GM23338 (cell line): Measurements from ENCODE around the gene RBM8A. TPM values are rescaled to one million over a fixed set of nuclear protein-coding genes. Genes with fewer than 3 reads are reported as not detected.
"Not testable (repeated sequence)": the region's sequence is repeated elsewhere in the genome, so short reads cannot be mapped to it uniquely, and the experiment has no call there.

Experiments used
- ATAC-seq: fragments of 200-7000 bp; cut with Tn5 transposase; 3 replicates; pipeline ENCODE4 v1.9.1; 2020
- DNase-seq: peaks from one replicate; pipeline ENCODE4 v3.0.0-alpha.2; 2015; ENCODE audit warnings: low spot score
- H2AFZ ChIP-seq: fragments of 200-600 bp; sonication (generic); 2 replicates; pipeline ENCODE4 v1.8.0; 2016; ENCODE audit warnings: antibody characterized with exemption, mild to moderate bottlenecking, moderate library complexity
- H3F3A ChIP-seq: fragments of 200-600 bp; sonication (generic); replicated peaks from 2 replicates; pipeline ENCODE4 v1.8.0; 2017; ENCODE audit warnings: antibody characterized with exemption, mixed run types, low read depth
- H3K27ac ChIP-seq: fragments of 200-600 bp; sonication (generic); 2 replicates; pipeline ENCODE4 v1.6.1; 2016; ENCODE audit warnings: low read depth
- H3K27me3 ChIP-seq: fragments of 200-600 bp; sonication (generic); 2 replicates; pipeline ENCODE4 v1.8.0; 2016; ENCODE audit warnings: mild to moderate bottlenecking, mixed run types, moderate library complexity; ENCODE audit not compliant: insufficient read depth
- H3K36me3 ChIP-seq: fragments of 200-600 bp; sonication (generic); 2 replicates; pipeline ENCODE4 v1.8.0; 2016; ENCODE audit warnings: mild to moderate bottlenecking; ENCODE audit not compliant: insufficient read depth
- H3K4me1 ChIP-seq: fragments of 200-600 bp; sonication (generic); 2 replicates; pipeline ENCODE4 v1.8.0; 2016; ENCODE audit warnings: mild to moderate bottlenecking, moderate library complexity; ENCODE audit not compliant: insufficient read depth
- H3K4me2 ChIP-seq: fragments of 200-600 bp; sonication (generic); 2 replicates; pipeline ENCODE4 v1.7.1; 2017; ENCODE audit warnings: mixed run types
- H3K4me3 ChIP-seq: fragments of 200-600 bp; sonication (generic); 2 replicates; pipeline ENCODE4 v1.6.1; 2016; ENCODE audit warnings: mixed run types
- H3K79me2 ChIP-seq: fragments of 200-600 bp; sonication (generic); replicated peaks from 2 replicates; pipeline ENCODE4 v1.8.0; 2017; ENCODE audit warnings: mild to moderate bottlenecking; ENCODE audit not compliant: insufficient read depth
- H3K9me2 ChIP-seq: fragments of 200-600 bp; sonication (generic); 2 replicates; pipeline ENCODE4 v1.8.0; 2017; ENCODE audit not compliant: insufficient read depth
- H4K20me1 ChIP-seq: fragments of 200-600 bp; sonication (generic); replicated peaks from 2 replicates; pipeline ENCODE4 v1.8.0; 2017; ENCODE audit warnings: mild to moderate bottlenecking; ENCODE audit not compliant: insufficient read depth
- H3K27ac Mint-ChIP-seq: 2 replicates; pipeline ENCODE4 v1.8.0; 2020; ENCODE audit warnings: inconsistent platforms, mild to moderate bottlenecking, moderate library complexity, mixed read lengths
- H3K27me3 Mint-ChIP-seq: 3 replicates; pipeline ENCODE4 v1.8.0; 2022; ENCODE audit warnings: low read depth, mild to moderate bottlenecking, moderate library complexity, mixed read lengths, inconsistent platforms; ENCODE audit not compliant: insufficient read depth, poor library complexity
- H3K36me3 Mint-ChIP-seq: 3 replicates; pipeline ENCODE4 v1.8.0; 2021; ENCODE audit warnings: low read depth, mild to moderate bottlenecking, inconsistent platforms, moderate library complexity, mixed read lengths
- H3K4me1 Mint-ChIP-seq: 3 replicates; pipeline ENCODE4 v1.8.0; 2020; ENCODE audit warnings: mild to moderate bottlenecking, inconsistent platforms, mixed read lengths
- H3K4me3 Mint-ChIP-seq: 3 replicates; pipeline ENCODE4 v1.8.0; 2021; ENCODE audit warnings: moderate library complexity, mild to moderate bottlenecking, inconsistent platforms, mixed read lengths
- H3K9me3 Mint-ChIP-seq: 3 replicates; pipeline ENCODE4 v1.8.0; 2020; ENCODE audit warnings: moderate library complexity, mild to moderate bottlenecking, inconsistent platforms, mixed read lengths
- CREB1 ChIP-seq: fragments of 250-450 bp; sonication (Bioruptor Pico); IDR thresholded peaks from 2 replicates; pipeline ENCODE4 v1.5.0; 2020; ENCODE audit warnings: low read depth, mild to moderate bottlenecking, moderate library complexity
- EZH2 ChIP-seq: fragments of 200-600 bp; sonication (generic); IDR thresholded peaks from one replicate; pipeline ENCODE4 v1.8.0; 2017; ENCODE audit warnings: antibody characterized with exemption, mild to moderate bottlenecking, low read depth; ENCODE audit not compliant: unreplicated experiment
- EZH2phosphoT487 ChIP-seq: fragments of 200-600 bp; sonication (generic); IDR thresholded peaks from one replicate; pipeline ENCODE4 v1.8.1; 2018; ENCODE audit warnings: antibody characterized with exemption; ENCODE audit not compliant: unreplicated experiment
- NANOG ChIP-seq: IDR thresholded peaks from 2 replicates; pipeline ENCODE4 v1.6.1; 2016; ENCODE audit warnings: antibody characterized with exemption, borderline replicate concordance
- POLR2AphosphoS5 ChIP-seq: IDR thresholded peaks from 2 replicates; pipeline ENCODE4 v1.6.1; 2016; ENCODE audit warnings: antibody characterized with exemption, low read depth
- STAT1 ChIP-seq: IDR thresholded peaks from one replicate; pipeline ENCODE4 v1.6.1; 2016; ENCODE audit warnings: antibody characterized with exemption; ENCODE audit not compliant: unreplicated experiment
- polyA plus RNA-seq: library from polyadenylated mRNA; unstranded; fragments of >200 nt; fragmentation: Nextera tagmentation; extraction: Ambion mirVana; gene quantifications from 2 replicates; pipeline ENCODE4 v1.2.1, GENCODE V29; 2016
- total RNA-seq: library from RNA; depleted of rRNA; stranded (reverse); fragments of >200 nt; shearing (Covaris generic); gene quantifications from 2 replicates; pipeline ENCODE4 v1.2.3, GENCODE V29; 2014
- TF ChIP-seq, protein P1 (sequence below): IDR thresholded peaks from one replicate; pipeline ENCODE4 v1.6.1; 2018; ENCODE audit warnings: antibody characterized with exemption; ENCODE audit not compliant: unreplicated experiment
- TF ChIP-seq, protein P2 (sequence below), 2 experiments: fragments of 200-600 bp in 1 of 2; sonication (generic) in 1 of 2; conservative IDR thresholded peaks; 2 replicates each; pipeline versions ENCODE4 v1.5.1 to v1.6.1; 2016 to 2017; ENCODE audit warnings: antibody characterized with exemption in 2 of 2, low read depth in 2 of 2, mild to moderate bottlenecking in 2 of 2, moderate library complexity in 1 of 2
- TF ChIP-seq, protein P3 (sequence below): fragments of 250-450 bp; sonication (Bioruptor Pico); IDR thresholded peaks from 2 replicates; pipeline ENCODE4 v1.5.0; 2020; ENCODE audit warnings: mild to moderate bottlenecking, moderate library complexity

RBM8A gene
- total and polyA plus RNA-seq, 2 experiments from 2014 or later: 170 to 312 TPM

DNA sequence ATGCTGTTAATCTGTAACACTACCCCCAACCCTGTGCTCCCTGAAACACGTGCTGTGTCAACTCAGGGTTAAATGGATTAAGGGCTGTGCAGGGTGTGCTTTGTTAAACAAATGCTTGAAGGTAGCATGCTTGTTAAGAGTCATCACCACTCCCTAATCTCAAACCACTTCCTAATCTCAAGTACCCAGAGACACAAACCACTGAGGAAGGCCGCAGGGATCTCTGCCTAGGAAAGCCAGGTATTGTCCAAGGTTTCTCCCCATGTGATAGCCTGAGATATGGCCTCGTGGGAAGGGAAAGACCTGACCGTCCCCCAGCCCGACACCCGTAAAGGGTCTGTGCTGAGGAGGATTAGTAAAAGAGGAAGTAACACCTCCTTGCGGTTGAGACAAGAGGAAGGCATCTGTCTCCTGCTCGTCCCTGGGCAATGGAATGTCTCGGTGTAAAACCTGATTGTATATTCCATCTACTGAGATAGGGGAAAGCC is 5.3 kb upstream of the RBM8A start:
- H3K27me3 ChIP-seq, H3K9me3 Mint-ChIP-seq, H3F3A ChIP-seq, H3K79me2 ChIP-seq, H4K20me1 ChIP-seq, H3K4me3 ChIP-seq, H3K36me3 Mint-ChIP-seq, H3K36me3 ChIP-seq, H3K27me3 Mint-ChIP-seq, H3K9me2 ChIP-seq, ATAC-seq: not testable (repeated sequence)
- Histone ChIP-seq H3K4me1 (peaks cover 28% of the 10 kb centered on the region), H2AFZ (peak overlapping the region; percentile 20; the same call in 1 of the 2 replicates), H3K4me2 (peak overlapping the region; percentile 17), H3K27ac (peak overlapping the region; percentile 42; the same call in 1 of the 2 replicates)
- H3K4me1 Mint-ChIP-seq: peaks cover 25% of the 10 kb centered on the region
- H3K27ac Mint-ChIP-seq: peak overlapping the region; percentile 72; the same call in 1 of the 2 replicates
- peak; percentile 33; the same call in 1 of the 2 replicates for TF ChIP-seq CREB1 (CRISPR knock-in tag)
- 0 out of 3 replicates have a peak overlapping the region, but pooled peaks have one; percentile 23 for H3K4me3 Mint-ChIP-seq
- peak; percentile 21 for DNase-seq

DNA sequence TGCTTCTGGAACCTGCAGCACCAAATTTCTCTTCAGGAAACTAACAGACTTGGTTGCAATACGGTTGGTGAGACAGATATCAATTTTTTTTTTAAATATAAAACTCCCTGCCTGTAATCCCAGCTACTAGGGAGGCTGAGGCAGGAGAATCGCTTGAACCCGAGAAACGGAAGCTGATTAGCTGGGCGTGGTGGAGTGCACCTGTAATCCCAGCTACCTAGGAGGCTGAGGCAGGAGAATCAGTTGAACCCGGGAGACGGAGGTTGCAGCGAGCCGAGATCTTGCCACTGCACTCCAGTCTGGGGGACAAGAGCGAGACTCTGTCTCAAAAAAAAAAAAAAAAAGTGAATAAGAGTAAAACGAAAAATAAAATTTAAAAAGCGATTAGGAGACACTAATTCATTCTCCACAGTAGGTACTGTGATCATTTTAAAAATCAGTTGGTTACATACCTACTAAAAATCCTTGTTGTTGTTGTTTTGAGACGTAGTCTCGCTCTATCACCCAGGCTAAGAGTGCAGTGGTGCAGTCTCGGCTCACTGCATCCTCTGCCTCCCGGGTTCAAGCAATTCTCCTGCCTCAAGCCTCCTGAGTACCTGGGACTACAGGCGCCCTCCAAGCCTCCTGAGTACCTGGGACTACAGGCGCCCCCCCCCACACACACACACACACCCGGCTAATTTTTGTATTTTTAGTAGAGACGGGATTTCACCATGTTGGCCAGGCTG is 796 bp upstream of the RBM8A start:
- Histone ChIP-seq H3K36me3 (peaks cover 13% of the 10 kb centered on the region), H2AFZ (no peak overlapping the region), H3K27me3 (no peaks in the 10 kb centered on the region), H3K27ac (peak overlapping the region; percentile 90), H4K20me1 (no peaks in the 10 kb centered on the region), H3K4me3 (peak overlapping the region; percentile 63), H3F3A (peaks cover 12% of the 10 kb centered on the region; the same call in 1 of the 2 replicates), H3K79me2 (peaks cover 12% of the 10 kb centered on the region), H3K4me2 (peak overlapping the region; percentile 79), H3K9me2 (no peaks in the 10 kb centered on the region), H3K4me1 (peaks cover 18% of the 10 kb centered on the region)
- ATAC-seq: no peak
- peaks cover 23% of the 10 kb centered on the region for H3K4me1 Mint-ChIP-seq
- no peak overlapping the region; the same call in 1 of the 3 replicates for H3K4me3 Mint-ChIP-seq
- peak overlapping the region; percentile 86 for H3K27ac Mint-ChIP-seq
- peaks cover 4% of the 10 kb centered on the region for H3K27me3 Mint-ChIP-seq
- H3K36me3 Mint-ChIP-seq: peaks cover 7% of the 10 kb centered on the region
- no peaks in the 10 kb centered on the region for H3K9me3 Mint-ChIP-seq
- DNase-seq: no peak
- no peak for TF ChIP-seq EZH2
- no peak for TF ChIP-seq STAT1
- TF ChIP-seq NANOG: no peak
- TF ChIP-seq, protein P1, sequence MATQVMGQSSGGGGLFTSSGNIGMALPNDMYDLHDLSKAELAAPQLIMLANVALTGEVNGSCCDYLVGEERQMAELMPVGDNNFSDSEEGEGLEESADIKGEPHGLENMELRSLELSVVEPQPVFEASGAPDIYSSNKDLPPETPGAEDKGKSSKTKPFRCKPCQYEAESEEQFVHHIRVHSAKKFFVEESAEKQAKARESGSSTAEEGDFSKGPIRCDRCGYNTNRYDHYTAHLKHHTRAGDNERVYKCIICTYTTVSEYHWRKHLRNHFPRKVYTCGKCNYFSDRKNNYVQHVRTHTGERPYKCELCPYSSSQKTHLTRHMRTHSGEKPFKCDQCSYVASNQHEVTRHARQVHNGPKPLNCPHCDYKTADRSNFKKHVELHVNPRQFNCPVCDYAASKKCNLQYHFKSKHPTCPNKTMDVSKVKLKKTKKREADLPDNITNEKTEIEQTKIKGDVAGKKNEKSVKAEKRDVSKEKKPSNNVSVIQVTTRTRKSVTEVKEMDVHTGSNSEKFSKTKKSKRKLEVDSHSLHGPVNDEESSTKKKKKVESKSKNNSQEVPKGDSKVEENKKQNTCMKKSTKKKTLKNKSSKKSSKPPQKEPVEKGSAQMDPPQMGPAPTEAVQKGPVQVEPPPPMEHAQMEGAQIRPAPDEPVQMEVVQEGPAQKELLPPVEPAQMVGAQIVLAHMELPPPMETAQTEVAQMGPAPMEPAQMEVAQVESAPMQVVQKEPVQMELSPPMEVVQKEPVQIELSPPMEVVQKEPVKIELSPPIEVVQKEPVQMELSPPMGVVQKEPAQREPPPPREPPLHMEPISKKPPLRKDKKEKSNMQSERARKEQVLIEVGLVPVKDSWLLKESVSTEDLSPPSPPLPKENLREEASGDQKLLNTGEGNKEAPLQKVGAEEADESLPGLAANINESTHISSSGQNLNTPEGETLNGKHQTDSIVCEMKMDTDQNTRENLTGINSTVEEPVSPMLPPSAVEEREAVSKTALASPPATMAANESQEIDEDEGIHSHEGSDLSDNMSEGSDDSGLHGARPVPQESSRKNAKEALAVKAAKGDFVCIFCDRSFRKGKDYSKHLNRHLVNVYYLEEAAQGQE: no peak
- TF ChIP-seq EZH2phosphoT487: no peak
- TF ChIP-seq POLR2AphosphoS5: no peak
- TF ChIP-seq, protein P2, sequence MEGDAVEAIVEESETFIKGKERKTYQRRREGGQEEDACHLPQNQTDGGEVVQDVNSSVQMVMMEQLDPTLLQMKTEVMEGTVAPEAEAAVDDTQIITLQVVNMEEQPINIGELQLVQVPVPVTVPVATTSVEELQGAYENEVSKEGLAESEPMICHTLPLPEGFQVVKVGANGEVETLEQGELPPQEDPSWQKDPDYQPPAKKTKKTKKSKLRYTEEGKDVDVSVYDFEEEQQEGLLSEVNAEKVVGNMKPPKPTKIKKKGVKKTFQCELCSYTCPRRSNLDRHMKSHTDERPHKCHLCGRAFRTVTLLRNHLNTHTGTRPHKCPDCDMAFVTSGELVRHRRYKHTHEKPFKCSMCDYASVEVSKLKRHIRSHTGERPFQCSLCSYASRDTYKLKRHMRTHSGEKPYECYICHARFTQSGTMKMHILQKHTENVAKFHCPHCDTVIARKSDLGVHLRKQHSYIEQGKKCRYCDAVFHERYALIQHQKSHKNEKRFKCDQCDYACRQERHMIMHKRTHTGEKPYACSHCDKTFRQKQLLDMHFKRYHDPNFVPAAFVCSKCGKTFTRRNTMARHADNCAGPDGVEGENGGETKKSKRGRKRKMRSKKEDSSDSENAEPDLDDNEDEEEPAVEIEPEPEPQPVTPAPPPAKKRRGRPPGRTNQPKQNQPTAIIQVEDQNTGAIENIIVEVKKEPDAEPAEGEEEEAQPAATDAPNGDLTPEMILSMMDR (conservative IDR thresholded peaks at IDR 0.05; ENCODE audit: low read depth in 2 of 2): no peak
- TF ChIP-seq, protein P3, sequence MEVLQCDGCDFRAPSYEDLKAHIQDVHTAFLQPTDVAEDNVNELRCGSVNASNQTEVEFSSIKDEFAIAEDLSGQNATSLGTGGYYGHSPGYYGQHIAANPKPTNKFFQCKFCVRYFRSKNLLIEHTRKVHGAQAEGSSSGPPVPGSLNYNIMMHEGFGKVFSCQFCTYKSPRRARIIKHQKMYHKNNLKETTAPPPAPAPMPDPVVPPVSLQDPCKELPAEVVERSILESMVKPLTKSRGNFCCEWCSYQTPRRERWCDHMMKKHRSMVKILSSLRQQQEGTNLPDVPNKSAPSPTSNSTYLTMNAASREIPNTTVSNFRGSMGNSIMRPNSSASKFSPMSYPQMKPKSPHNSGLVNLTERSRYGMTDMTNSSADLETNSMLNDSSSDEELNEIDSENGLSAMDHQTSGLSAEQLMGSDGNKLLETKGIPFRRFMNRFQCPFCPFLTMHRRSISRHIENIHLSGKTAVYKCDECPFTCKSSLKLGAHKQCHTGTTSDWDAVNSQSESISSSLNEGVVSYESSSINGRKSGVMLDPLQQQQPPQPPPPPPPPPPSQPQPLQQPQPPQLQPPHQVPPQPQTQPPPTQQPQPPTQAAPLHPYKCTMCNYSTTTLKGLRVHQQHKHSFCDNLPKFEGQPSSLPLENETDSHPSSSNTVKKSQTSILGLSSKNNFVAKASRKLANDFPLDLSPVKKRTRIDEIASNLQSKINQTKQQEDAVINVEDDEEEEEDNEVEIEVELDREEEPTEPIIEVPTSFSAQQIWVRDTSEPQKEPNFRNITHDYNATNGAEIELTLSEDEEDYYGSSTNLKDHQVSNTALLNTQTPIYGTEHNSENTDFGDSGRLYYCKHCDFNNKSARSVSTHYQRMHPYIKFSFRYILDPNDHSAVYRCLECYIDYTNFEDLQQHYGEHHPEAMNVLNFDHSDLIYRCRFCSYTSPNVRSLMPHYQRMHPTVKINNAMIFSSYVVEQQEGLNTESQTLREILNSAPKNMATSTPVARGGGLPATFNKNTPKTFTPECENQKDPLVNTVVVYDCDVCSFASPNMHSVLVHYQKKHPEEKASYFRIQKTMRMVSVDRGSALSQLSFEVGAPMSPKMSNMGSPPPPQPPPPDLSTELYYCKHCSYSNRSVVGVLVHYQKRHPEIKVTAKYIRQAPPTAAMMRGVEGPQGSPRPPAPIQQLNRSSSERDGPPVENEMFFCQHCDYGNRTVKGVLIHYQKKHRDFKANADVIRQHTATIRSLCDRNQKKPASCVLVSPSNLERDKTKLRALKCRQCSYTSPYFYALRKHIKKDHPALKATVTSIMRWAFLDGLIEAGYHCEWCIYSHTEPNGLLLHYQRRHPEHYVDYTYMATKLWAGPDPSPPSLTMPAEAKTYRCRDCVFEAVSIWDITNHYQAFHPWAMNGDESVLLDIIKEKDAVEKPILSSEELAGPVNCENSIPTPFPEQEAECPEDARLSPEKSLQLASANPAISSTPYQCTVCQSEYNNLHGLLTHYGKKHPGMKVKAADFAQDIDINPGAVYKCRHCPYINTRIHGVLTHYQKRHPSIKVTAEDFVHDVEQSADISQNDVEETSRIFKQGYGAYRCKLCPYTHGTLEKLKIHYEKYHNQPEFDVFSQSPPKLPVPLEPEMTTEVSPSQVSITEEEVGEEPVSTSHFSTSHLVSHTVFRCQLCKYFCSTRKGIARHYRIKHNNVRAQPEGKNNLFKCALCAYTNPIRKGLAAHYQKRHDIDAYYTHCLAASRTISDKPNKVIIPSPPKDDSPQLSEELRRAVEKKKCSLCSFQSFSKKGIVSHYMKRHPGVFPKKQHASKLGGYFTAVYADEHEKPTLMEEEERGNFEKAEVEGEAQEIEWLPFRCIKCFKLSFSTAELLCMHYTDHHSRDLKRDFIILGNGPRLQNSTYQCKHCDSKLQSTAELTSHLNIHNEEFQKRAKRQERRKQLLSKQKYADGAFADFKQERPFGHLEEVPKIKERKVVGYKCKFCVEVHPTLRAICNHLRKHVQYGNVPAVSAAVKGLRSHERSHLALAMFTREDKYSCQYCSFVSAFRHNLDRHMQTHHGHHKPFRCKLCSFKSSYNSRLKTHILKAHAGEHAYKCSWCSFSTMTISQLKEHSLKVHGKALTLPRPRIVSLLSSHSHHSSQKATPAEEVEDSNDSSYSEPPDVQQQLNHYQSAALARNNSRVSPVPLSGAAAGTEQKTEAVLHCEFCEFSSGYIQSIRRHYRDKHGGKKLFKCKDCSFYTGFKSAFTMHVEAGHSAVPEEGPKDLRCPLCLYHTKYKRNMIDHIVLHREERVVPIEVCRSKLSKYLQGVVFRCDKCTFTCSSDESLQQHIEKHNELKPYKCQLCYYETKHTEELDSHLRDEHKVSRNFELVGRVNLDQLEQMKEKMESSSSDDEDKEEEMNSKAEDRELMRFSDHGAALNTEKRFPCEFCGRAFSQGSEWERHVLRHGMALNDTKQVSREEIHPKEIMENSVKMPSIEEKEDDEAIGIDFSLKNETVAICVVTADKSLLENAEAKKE (CRISPR knock-in tag): no peak
